Measurements from ENCODE around the gene SH3BP2.

GRCh38 chr4:2824329-2824835 lies 31.5 kb downstream of the SH3BP2 start:
- TF ChIP-seq, protein P1, sequence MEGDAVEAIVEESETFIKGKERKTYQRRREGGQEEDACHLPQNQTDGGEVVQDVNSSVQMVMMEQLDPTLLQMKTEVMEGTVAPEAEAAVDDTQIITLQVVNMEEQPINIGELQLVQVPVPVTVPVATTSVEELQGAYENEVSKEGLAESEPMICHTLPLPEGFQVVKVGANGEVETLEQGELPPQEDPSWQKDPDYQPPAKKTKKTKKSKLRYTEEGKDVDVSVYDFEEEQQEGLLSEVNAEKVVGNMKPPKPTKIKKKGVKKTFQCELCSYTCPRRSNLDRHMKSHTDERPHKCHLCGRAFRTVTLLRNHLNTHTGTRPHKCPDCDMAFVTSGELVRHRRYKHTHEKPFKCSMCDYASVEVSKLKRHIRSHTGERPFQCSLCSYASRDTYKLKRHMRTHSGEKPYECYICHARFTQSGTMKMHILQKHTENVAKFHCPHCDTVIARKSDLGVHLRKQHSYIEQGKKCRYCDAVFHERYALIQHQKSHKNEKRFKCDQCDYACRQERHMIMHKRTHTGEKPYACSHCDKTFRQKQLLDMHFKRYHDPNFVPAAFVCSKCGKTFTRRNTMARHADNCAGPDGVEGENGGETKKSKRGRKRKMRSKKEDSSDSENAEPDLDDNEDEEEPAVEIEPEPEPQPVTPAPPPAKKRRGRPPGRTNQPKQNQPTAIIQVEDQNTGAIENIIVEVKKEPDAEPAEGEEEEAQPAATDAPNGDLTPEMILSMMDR (IDR thresholded peaks at IDR 0.05 in 8 of 11, conservative IDR thresholded peaks at IDR 0.05 in 3 of 11): no peak
- TF ChIP-seq POLR2A (IDR thresholded peaks at IDR 0.05): no peak
